OCI-LY7 (cell line): Measurements from ENCODE around the gene SPPL3. TPM values are rescaled to one million over a fixed set of nuclear protein-coding genes. Genes with fewer than 3 reads are reported as not detected.

Experiments used
- BruUV-seq: library from RNA; stranded (reverse); fragments of 400-500 nt; replicated peaks from 2 replicates; lab custom pipeline; 2021; lab: Mats Ljungman, UMichigan
- CTCF ChIA-PET: fragments of 300-600 bp; sonication (Branson Sonifier 250); formaldehyde crosslinking; loops from one replicate; lab custom pipeline; 2022; ENCODE audit warnings: antibody characterized with exemption; ENCODE audit not compliant: unreplicated experiment; lab: Charles Lee
- POLR2A ChIA-PET: fragments of 300-600 bp; sonication (Branson Sonifier 250); formaldehyde crosslinking; loops from one replicate; lab custom pipeline; 2022; ENCODE audit warnings: antibody characterized with exemption; lab: Charles Lee
- DNase-seq: peaks from one replicate; pipeline ENCODE4 v3.0.0-alpha.2; 2015; ENCODE audit warnings: low spot score
- H2AFZ ChIP-seq: fragments of 200-600 bp; sonication (generic), shearing (Covaris generic); 2 replicates; pipeline ENCODE4 v1.6.1; 2014; ENCODE audit warnings: mild to moderate bottlenecking, antibody characterized with exemption, low read length, moderate library complexity
- H3K27ac ChIP-seq: fragments of 200-600 bp; sonication (generic); 2 replicates; pipeline ENCODE4 v1.5.1; 2014; ENCODE audit warnings: mixed run types, low read depth, mild to moderate bottlenecking, moderate library complexity, low read length, inconsistent platforms; ENCODE audit not compliant: poor library complexity, severe bottlenecking
- H3K36me3 ChIP-seq: fragments of 200-600 bp; sonication (generic); 2 replicates; pipeline ENCODE4 v1.6.1; 2014; ENCODE audit warnings: mild to moderate bottlenecking, antibody characterized with exemption, low read length, moderate library complexity, mixed read lengths; ENCODE audit not compliant: insufficient read depth
- H3K4me1 ChIP-seq: fragments of 200-600 bp; sonication (generic); 2 replicates; pipeline ENCODE4 v1.5.1; 2014; ENCODE audit warnings: mild to moderate bottlenecking, low read length; ENCODE audit not compliant: insufficient read depth, poor library complexity, severe bottlenecking
- H3K4me2 ChIP-seq: fragments of 200-600 bp; sonication (generic); 2 replicates; pipeline ENCODE4 v1.6.1; 2014; ENCODE audit warnings: mild to moderate bottlenecking, low read length
- H3K4me3 ChIP-seq: fragments of 200-600 bp; sonication (generic); 2 replicates; pipeline ENCODE4 v1.5.1; 2014; ENCODE audit warnings: mild to moderate bottlenecking, low read depth, low read length; ENCODE audit not compliant: poor library complexity, severe bottlenecking
- H3K79me2 ChIP-seq: fragments of 200-600 bp; sonication (generic); 2 replicates; pipeline ENCODE4 v1.6.1; 2016; ENCODE audit warnings: low read depth, mild to moderate bottlenecking, low read length, moderate library complexity, mixed read lengths; ENCODE audit not compliant: insufficient read depth
- H3K9me2 ChIP-seq: fragments of 200-600 bp; sonication (generic); 2 replicates; pipeline ENCODE4 v1.6.1; 2016; ENCODE audit warnings: mild to moderate bottlenecking, low read length, mixed read lengths; ENCODE audit not compliant: insufficient read depth
- H3K9me3 ChIP-seq: fragments of 200-600 bp; sonication (generic); 2 replicates; pipeline ENCODE4 v1.6.1; 2014; ENCODE audit warnings: mild to moderate bottlenecking, mixed run types, low read length, mixed read lengths
- H4K20me1 ChIP-seq: fragments of 200-600 bp; sonication (generic); 2 replicates; pipeline ENCODE4 v1.6.1; 2014; ENCODE audit warnings: mild to moderate bottlenecking, antibody characterized with exemption, low read length, moderate library complexity, mixed read lengths; ENCODE audit not compliant: insufficient read depth
- CTCF ChIP-seq: fragments of 200-600 bp; sonication (generic); conservative IDR thresholded peaks from 2 replicates; pipeline ENCODE4 v1.5.1; 2014; ENCODE audit warnings: mild to moderate bottlenecking, antibody characterized with exemption, low read length, moderate library complexity, mixed read lengths
- EZH2phosphoT487 ChIP-seq: fragments of 200-600 bp; sonication (generic); IDR thresholded peaks from 2 replicates; pipeline ENCODE4 v1.6.1; 2018; ENCODE audit warnings: low read depth, borderline replicate concordance, mild to moderate bottlenecking, mixed run types, antibody characterized with exemption, low read length, moderate library complexity, mixed read lengths
- intact Hi-C: fragments of 100-400 bp; cut with micrococcal nuclease; formaldehyde crosslinking; loops from one replicate; pipeline ENCODE4 v1.10.0; 2022; ENCODE audit not compliant: unreplicated experiment
- total RNA-seq, 2 experiments: library from RNA; depleted of rRNA in 1 of 2; stranded (reverse); fragments of >200 nt in 1 of 2; shearing (Covaris generic) in 1 of 2; gene quantifications; 2 replicates each; pipeline ENCODE4 v1.2.3, GENCODE V29; 2014 to 2022

The SPPL3 gene
- total RNA-seq, 2 experiments from 2014 or later: 8.6 to 36.6 TPM

DNA sequence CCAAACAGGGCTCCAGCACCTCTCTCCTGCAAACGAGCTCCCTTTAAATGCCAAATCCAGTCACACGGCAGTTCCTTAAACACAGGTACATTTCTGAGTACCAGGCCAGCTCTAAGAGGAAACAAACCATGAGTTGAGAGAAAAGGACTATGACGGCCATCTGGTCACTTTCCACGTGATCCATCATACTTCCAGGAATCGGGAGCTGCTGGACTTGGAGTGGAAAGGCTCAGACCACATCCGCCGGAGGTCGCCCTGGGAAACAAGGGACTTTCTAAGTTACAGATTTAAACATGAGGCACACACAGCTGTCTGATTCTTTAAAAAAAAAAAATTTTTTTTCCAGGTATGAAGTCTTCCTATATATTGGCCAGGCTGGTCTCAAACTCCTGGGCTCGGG, 139.3 kb downstream of the SPPL3 start:
- TF ChIP-seq CTCF (no peak), EZH2phosphoT487 (no peak)
- intact Hi-C loops: loop anchor here (10.0 kb wide), 1 partner anchor 140 kb away; the partner anchor contains the start of gene SPPL3
- H3K9me2 ChIP-seq: no peaks in the 10 kb centered on the region
- H3K4me2 ChIP-seq: no peak overlapping the region
- H3K9me3 ChIP-seq: no peaks in the 10 kb centered on the region
- peak overlapping the region; percentile 90 for H3K27ac ChIP-seq
- H2AFZ ChIP-seq: no peak overlapping the region
- H3K4me1 ChIP-seq: peaks cover 62% of the 10 kb centered on the region
- H3K4me3 ChIP-seq: no peak overlapping the region
- ChIA-PET POLR2A (interaction anchor here (0.6 to 0.7 kb wide), 3 partner anchors 47 to 139 kb away, joined by 3 to 4 read pairs (median 3); no protein-coding TSS in a partner anchor), CTCF (interaction anchor here (1.5 kb wide), 1 partner anchor 182 kb away, joined by 3 read pairs; no protein-coding TSS in a partner anchor)
- no TSS peak for BruUV-seq
- no peaks in the 10 kb centered on the region for H3K79me2 ChIP-seq
- H4K20me1 ChIP-seq: no peaks in the 10 kb centered on the region
- DNase-seq: no peak
- H3K36me3 ChIP-seq: peaks cover 52% of the 10 kb centered on the region

DNA sequence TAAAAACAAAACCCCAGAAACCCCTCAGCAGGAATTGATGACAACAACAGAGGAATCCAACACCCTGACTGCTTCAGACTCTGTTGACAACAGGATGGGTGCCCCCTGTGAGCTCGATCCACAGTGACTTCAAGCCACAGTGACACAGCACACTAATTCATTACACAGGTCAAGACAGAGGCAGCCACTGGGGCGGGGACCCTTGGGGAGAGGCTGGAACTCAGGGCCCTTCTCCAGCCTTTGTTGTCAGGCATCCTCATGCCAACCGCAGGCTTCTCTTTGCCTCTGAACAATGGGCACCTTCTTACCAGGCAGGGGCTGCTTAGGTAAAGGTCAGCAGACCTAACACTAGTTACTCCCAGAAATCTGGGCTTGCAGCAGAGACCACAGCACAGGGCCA, 140.9 kb downstream of the SPPL3 start:
- intact Hi-C loops: loop anchor here (10.0 kb wide), 1 partner anchor 142 kb away; the partner anchor contains the start of gene SPPL3
- Histone ChIP-seq H3K4me1 (peaks cover 59% of the 10 kb centered on the region), H4K20me1 (no peaks in the 10 kb centered on the region), H2AFZ (no peak overlapping the region), H3K36me3 (peaks cover 44% of the 10 kb centered on the region), H3K9me2 (no peaks in the 10 kb centered on the region), H3K27ac (no peak overlapping the region), H3K9me3 (no peaks in the 10 kb centered on the region), H3K4me3 (no peak overlapping the region), H3K79me2 (no peaks in the 10 kb centered on the region), H3K4me2 (no peak overlapping the region)
- POLR2A ChIA-PET: interaction anchor here (0.6 kb wide), 1 partner anchor 9 kb away, joined by 4 read pairs; no protein-coding TSS in a partner anchor
- CTCF ChIA-PET: interaction anchor here (0.6 kb wide), 1 partner anchor 118 kb away, joined by 3 read pairs; no protein-coding TSS in a partner anchor
- no peak for DNase-seq
- no TSS peak for BruUV-seq
- TF ChIP-seq EZH2phosphoT487 (no peak), CTCF (no peak)

- POLR2A ChIA-PET: interaction anchor here (0.6 kb wide), 1 partner anchor 71 kb away, joined by 5 read pairs; no protein-coding TSS in a partner anchor
- CTCF ChIA-PET: no interaction called here
- no peak overlapping the region for H3K4me2 ChIP-seq
- intact Hi-C loops: loop anchor here (10.0 kb wide), 1 partner anchor 143 kb away; the partner anchor contains the start of gene SPPL3
- H2AFZ ChIP-seq: no peak overlapping the region
- no peaks in the 10 kb centered on the region for H3K9me3 ChIP-seq
- H3K36me3 ChIP-seq: peaks cover 36% of the 10 kb centered on the region
- no peaks in the 10 kb centered on the region for H4K20me1 ChIP-seq
- H3K4me3 ChIP-seq: no peak overlapping the region
- DNase-seq: no peak
- H3K79me2 ChIP-seq: no peaks in the 10 kb centered on the region
- H3K9me2 ChIP-seq: no peaks in the 10 kb centered on the region
- BruUV-seq: no TSS peak
- peaks cover 47% of the 10 kb centered on the region for H3K4me1 ChIP-seq
- TF ChIP-seq EZH2phosphoT487 (no peak), CTCF (no peak)
- no peak overlapping the region for H3K27ac ChIP-seq
Measured at GRCh38 chr12:120762086-120762485, 142.1 kb downstream of the SPPL3 start.
